ENCODE results near the gene SAMD3. TPM values are rescaled to one million over a fixed set of nuclear protein-coding genes. Genes with fewer than 3 reads are reported as not detected.

SAMD3 gene
- total and polyA plus RNA-seq, 2 of the 8 experiments (the other 6 are each of a cell fraction or from before 2014, with no cell fraction given), result 1.8 to 1.9 TPM

DNA sequence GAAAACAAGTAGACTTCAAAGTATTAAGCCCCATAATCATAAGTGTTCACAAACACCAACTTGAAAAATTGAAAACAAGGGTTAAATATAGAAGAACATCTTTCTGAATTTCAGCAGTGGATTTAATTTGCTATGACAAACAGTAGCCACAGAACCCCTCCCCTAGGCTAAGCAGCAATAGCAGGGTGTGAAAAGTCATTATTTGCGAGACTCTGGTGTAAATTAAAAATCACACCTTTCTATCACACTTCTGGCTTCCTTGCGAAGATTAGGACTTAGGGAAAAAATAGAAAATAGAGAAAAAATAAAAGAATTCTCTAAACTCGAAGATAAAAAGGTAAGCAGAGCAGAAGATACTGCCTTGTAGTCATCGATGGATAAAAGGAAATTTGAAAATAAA, 6.1 kb downstream of the SAMD3 start:
- Histone ChIP-seq H4K5ac (ENCODE audit: insufficient read length, low read depth, low read length) (no peak overlapping the region), H2BK20ac (ENCODE audit: low read length) (no peak overlapping the region), H3K27ac (ENCODE audit: low read depth, low read length) (no peak overlapping the region), H3K56ac (replicated peaks; ENCODE audit: insufficient read length, low read depth, low read length) (no peak overlapping the region), H3K36me3 (ENCODE audit: control insufficient read depth in 2 of 4, insufficient read depth in 4 of 4, low read length in 3 of 4) (no peaks in the 10 kb centered on the region), H3K4ac (replicated peaks; ENCODE audit: insufficient read length, low read depth, low read length) (no peak overlapping the region), H3K27me3 (replicated peaks in 1 of 4; ENCODE audit: control insufficient read depth in 3 of 4, extremely low read depth in 1 of 4, insufficient read depth in 3 of 4, low read length in 3 of 4) (no peaks in the 10 kb centered on the region), H2BK15ac (ENCODE audit: low read length) (no peak overlapping the region), H2BK5ac (ENCODE audit: low read depth, low read length) (no peak overlapping the region), H3K4me1 (replicated peaks in 1 of 4; ENCODE audit: control insufficient read depth in 3 of 4, insufficient read depth in 4 of 4, low read length in 3 of 4) (no peaks in the 10 kb centered on the region; a peak in 2 of 7 replicates), H2AK5ac (ENCODE audit: low read depth, low read length) (no peak overlapping the region), H4K20me1 (replicated peaks in 1 of 2; ENCODE audit: control insufficient read depth in 1 of 2, insufficient read depth in 2 of 2, low read length in 2 of 2) (no peaks in the 10 kb centered on the region), H3K4me3 (ENCODE audit: extremely low read depth in 1 of 4, insufficient read depth in 2 of 4, low read depth in 3 of 4, low read length in 4 of 4) (no peak overlapping the region), H4K8ac (ENCODE audit: extremely low read depth, insufficient read depth, low read length) (no peak overlapping the region), H3K23ac (ENCODE audit: insufficient read length) (no peak overlapping the region), H3K4me2 (ENCODE audit: insufficient read depth in 1 of 2, low read depth in 2 of 2, low read length in 2 of 2) (no peak overlapping the region), H3K14ac (ENCODE audit: insufficient read length) (no peak overlapping the region), H3K79me2 (ENCODE audit: control insufficient read depth in 1 of 2, insufficient read depth in 2 of 2, low read length in 2 of 2) (no peaks in the 10 kb centered on the region), H3K18ac (ENCODE audit: extremely low read depth, low read length) (no peak overlapping the region; the same call in 1 of the 2 replicates), H3K9ac (replicated peaks in 1 of 4; ENCODE audit: extremely low read depth in 1 of 4, low read depth in 3 of 4, low read length in 3 of 4) (no peak overlapping the region), H2BK12ac (ENCODE audit: low read depth, low read length) (no peak overlapping the region), H3K23me2 (ENCODE audit: low read depth, low read length) (no peaks in the 10 kb centered on the region), H2BK120ac (replicated peaks; ENCODE audit: low read depth, low read length) (no peak overlapping the region), H3K79me1 (ENCODE audit: low read depth, low read length) (no peaks in the 10 kb centered on the region), H2AFZ (ENCODE audit: low read length) (no peak overlapping the region), H3K9me3 (ENCODE audit: insufficient read depth in 2 of 2, low read depth in 1 of 2, low read length in 1 of 2) (no peaks in the 10 kb centered on the region), H4K91ac (replicated peaks; ENCODE audit: insufficient read length, low read length) (no peak overlapping the region)
- ChIA-PET CTCF (ENCODE audit: partially characterized antibody) (no interaction called here), POLR2A (ENCODE audit: partially characterized antibody) (interaction anchor here (0.5 kb wide), 1 partner anchor 16 kb away, joined by 3 read pairs; no protein-coding TSS in a partner anchor)
- 89% methylated on average over 4 of the region's 4 CpGs; no CpG with 5 or more reads in 1 of the 2 experiments for WGBS, 2 experiments (ENCODE audit: extremely low coverage in 1 of 2, insufficient coverage in 1 of 2, insufficient read length in 1 of 2, insufficient replicate concordance in 2 of 2, low coverage in 1 of 2, low lambda C conversion rate in 2 of 2, missing lambda C conversion rate in 1 of 2)
- DNase-seq (ENCODE audit: low read depth in 1 of 2, low spot score in 2 of 2) (no peak), FAIRE-seq (no peak)
- no peak for TF ChIP-seq SIX5 (IDR thresholded peaks at IDR 0.05; ENCODE audit: low read depth, low read length)
- TF ChIP-seq SUZ12 (IDR thresholded peaks at IDR 0.05; ENCODE audit: low read length), result no peak
- TF ChIP-seq, protein P1, sequence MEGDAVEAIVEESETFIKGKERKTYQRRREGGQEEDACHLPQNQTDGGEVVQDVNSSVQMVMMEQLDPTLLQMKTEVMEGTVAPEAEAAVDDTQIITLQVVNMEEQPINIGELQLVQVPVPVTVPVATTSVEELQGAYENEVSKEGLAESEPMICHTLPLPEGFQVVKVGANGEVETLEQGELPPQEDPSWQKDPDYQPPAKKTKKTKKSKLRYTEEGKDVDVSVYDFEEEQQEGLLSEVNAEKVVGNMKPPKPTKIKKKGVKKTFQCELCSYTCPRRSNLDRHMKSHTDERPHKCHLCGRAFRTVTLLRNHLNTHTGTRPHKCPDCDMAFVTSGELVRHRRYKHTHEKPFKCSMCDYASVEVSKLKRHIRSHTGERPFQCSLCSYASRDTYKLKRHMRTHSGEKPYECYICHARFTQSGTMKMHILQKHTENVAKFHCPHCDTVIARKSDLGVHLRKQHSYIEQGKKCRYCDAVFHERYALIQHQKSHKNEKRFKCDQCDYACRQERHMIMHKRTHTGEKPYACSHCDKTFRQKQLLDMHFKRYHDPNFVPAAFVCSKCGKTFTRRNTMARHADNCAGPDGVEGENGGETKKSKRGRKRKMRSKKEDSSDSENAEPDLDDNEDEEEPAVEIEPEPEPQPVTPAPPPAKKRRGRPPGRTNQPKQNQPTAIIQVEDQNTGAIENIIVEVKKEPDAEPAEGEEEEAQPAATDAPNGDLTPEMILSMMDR (IDR thresholded peaks at IDR 0.05; ENCODE audit: control extremely low read depth in 1 of 3, insufficient read depth in 1 of 3, low read depth in 1 of 3, low read length in 3 of 3), result no peak

Measured in H1 (cell line).